Measurements from ENCODE around the gene FSTL1.
A peak's percentile ranks its signal among the peaks of the same experiment; 100 is the strongest.
"Not testable (repeated sequence)": the region's sequence is repeated elsewhere in the genome, so short reads cannot be mapped to it uniquely, and the experiment has no call there.

The FSTL1 gene

DNA sequence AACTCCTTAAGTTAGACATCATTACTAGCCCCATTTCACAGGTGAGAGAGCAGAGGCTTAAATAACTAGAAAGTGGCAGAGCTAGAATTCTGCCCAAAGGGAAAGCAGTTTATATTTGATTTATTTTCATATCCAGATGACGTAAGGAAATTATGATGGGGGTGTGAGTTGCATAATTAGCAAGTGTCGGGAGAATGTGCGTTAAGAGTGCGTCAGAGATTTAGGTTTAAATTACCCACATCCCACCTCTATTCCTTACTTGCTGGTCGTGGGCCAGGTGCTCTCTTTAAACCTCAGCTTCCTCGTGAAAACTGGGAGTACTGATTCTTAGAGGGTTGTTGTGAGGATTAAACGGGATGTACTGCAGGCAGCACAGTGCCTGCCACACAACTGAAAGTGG is 32.3 kb downstream of the FSTL1 start:
- DNase-seq (ENCODE audit: low read depth) = no peak

DNA sequence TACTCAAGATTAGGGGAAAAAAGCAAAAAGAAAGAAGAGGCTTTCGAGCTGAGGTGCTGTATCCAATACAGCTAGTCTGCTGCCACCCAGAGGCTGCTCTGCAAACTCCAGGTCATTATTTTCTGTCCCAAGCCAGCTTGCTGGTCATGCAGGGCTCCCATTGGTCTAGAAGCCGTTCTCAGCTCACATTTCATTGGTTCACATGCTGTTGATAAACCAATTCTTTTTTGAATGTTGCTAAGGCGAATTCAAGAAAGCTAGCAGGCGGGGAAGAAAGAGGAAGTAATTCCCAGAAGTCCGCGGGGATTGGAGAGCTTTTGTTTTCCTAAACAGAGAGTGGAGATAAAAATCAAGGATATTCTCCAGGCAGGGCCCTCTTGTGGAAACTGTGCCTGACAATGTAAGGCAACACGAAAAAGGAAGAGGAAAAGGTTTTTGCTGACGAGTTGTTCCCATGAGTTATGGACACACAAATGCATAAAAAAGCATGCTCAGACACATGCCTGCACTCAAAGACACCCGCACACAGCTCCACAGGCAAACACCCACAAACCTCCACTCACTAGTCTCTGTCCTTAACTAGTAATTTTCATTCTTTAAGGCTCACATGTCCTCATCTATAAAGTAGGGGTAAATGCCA is 33.4 kb downstream of the FSTL1 start:
- peak; percentile 76 for DNase-seq (ENCODE audit: low read depth)

DNA sequence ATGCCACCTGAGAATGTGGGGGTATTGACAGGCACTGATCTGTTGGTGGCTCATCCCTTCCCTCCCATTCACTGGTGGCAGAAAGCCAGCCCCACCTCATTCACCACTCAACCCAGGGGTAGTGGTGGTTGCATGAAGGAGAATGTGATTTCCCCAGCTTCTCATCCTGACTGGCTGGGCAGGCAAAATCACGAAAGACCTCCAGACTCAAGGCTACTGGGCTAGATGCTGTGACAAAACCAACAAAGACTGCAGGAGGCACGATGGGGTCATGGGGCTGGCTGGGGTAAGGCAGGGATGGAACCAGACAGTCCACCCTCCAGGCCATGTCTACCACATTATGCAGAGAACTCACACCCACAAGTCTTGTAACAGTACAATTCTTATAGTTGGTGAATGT is 33.9 kb downstream of the FSTL1 start:
- DNase-seq (ENCODE audit: low read depth) = no peak

DNA sequence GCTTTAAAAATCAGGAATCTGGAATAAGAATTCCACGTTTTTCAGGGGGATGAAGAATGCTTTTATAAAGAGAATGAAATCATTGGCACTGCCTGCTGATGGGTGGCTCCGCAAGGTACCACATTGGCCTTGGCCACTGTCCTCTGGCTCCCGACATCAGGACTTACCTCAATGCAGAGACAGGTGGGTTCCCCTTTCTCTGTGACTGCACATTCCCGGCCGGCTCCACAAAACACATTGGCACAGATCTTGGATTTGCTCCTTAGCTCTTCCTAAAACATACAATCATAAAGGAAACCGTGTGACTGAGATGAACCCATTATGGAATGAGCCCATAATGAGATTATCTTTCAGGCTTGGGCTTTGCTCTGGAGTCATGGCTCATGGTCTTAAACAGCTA is 35.0 kb downstream of the FSTL1 start:
- no peak for DNase-seq (ENCODE audit: low read depth)

DNA sequence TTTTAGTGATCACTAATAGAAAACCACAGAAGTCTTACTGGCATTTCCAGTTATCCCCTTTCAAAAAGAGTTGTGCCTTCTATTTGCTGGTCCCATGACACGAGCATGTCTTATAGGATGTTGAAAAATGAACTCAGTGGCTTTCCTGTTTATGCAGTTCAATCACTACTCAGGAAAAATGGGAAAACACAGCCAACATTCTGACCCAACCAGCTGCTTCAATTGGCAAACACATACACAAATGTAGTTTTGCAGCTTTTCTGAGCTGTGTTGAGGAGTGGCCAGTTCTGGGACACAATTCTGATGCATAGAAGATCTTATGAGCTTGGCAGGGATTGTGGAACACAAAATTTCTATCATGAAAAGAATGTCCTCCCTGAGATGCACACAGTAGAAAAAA is 40.3 kb downstream of the FSTL1 start:
- no peak for DNase-seq (ENCODE audit: low read depth)

DNA sequence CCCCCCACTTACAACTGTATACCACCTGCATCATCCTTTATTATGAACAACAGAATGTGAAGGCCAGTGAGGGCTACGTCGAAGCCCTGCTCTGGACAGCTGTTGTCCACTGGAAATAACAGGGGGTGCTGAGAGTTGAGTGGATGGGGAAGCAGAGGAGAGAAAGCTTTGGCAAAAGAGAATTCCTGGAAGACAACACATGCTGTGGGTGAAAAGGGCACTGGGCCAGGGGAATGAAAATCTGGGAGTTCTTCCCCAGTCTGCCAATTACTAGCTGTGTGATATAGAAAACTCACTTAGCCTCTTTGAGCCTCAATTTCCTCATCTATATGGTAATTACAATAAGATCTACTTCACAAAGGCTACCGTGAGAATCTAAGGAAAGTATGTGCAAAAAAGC is 40.7 kb downstream of the FSTL1 start:
- DNase-seq (ENCODE audit: low read depth) = no peak

DNA sequence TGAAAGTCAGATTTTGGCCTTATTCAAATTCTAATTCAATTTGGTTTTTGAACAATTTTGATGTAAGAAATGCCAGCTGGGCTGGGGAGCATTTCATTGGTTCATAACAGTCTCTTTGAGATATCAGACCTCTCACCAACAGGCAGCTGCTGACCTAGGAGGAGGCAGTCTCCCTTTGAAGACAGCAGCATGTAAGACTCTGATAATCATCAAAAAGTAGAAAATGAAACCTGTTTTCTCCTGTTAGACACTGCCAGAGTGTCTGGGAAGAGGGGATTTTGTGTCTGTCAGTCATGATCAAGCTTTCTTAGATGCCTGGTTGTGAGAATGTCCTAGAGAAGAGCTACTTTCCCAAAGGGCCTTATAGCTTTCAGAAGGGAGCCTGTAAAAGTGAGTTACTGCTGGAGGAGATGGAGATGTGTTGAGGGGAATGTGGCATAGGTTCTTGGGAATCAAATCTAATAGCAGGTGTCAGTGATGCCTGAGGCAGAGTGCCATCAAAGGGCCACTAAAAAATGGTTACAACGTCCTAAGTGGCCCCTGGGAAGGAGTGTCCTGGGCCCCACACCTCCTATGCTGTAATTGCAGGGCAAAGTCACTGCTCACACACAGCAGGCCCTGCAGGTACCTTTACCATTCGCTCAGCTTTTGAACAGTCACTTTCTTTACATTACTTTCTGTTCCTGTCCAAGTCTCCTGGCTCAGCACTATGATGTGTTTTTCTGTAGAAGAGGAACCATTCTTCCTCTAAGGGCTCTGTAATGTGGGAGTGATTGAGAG is 43.1 kb downstream of the FSTL1 start:
- DNase-seq (ENCODE audit: low read depth) = no peak

DNA sequence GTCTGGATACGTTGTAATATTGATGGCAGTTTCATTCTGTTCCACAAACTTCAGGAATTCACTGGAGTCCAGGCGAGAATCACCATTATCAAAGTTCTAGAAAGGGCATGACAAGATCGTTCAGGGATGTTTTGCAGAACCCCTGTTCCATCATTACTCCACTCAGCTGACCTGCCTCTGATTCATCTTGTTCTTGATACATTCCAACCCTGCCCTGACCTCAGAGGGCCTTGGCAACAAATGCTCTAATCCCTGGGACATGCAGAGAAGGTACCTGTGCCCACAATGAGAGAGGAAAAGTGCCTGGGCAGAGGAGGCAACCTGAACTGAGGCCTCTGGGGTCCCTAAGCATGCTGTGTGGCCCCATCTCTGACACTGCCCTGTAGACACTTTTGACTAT is 45.9 kb downstream of the FSTL1 start:
- no peak for DNase-seq (ENCODE audit: low read depth)

DNA sequence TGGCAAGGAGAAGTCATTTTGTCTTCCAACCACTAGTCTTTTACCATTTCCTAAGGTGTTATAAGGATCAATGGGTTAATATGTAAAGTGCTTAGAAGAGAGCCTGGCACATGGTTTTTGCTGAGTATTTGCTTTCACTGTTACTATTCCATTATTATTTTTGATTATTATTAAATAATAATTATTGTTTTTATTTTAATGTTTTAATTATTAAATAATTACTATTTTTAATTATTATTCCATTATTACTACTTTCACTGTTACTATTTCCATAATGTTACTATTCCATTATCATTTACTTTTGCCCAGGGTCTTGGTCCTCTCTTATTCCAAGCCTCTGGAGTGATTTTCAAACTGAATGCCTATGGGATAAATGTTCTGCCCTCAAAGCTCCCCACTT is 48.5 kb downstream of the FSTL1 start:
- no peak for DNase-seq (ENCODE audit: low read depth)

DNA sequence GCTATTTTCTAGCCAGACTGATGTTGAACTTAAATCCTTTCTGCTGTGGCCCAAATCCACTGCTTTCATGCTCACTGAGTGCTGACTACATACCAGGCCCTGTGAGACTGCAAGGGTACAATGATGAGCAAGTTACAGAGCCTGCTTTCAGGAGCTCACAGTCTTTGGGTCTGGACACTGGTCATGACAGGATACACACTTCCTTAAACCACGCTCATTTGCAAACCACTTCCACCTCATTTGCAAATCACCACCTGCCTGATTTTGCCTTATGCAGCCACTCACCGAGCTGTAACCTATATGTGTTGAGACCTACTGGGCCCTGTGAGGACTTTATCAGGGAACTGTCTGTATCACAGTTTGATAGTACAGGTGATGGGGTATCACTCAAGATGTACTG is 51.4 kb downstream of the FSTL1 start:
- DNase-seq (ENCODE audit: low read depth) = no peak

DNA sequence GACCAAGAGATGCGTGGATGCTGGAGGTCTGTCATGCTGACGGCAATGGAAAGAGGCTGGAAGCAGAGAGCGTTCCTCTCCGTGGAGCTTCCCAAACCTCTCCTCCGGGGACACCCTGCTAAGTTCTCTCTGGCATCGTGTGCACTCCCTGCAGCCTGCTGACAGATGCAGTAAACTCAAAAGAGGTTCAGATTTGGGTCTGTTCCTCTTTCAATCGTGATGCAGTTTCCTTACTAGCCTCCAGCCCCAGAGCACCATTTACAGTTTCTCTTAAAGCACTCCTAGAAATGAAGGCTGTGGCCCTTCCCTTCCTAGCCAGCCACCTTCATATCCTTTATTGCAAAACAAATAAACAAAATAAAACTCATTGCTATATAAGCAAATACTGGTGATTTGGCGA is 54.3 kb downstream of the FSTL1 start:
- DNase-seq (ENCODE audit: low read depth) = no peak

DNA sequence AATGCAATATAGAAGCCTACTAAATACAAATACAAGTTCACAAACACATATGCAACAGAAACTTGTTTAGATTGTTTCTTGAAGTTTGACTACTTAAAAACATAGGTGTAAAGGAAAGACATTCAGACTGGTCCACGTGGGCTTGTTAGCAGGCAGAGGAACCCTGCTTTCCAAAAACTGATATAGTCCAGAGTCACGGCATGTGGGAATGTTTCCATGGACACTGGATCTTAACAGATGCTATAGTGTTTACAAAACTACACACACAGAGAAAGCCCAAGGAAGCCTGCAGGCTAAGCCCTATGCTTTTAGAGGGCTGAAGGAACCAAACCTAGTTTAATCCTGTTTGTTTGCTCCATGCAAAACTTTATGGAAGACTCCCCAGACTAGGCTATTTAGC is 56.4 kb downstream of the FSTL1 start:
- no peak for DNase-seq (ENCODE audit: low read depth)

DNA sequence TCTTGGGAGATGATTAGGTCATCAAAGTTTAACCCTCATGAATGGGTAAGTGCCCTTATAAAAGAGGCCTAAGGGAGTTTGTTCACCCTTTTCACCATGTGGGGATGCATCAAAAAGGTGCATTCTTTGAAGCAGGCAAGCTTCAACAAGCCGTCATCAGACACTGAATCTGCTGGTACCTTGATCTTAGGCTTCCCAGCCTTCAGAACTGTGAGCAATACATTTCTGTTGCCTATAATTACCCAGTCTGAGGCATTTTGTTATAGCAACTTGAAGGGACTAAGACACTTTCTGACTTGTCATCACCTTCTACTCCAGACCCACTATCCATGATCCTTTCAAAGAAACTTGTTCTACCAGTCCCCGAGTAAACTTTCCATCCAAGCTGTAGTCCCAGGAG is 57.0 kb downstream of the FSTL1 start:
- DNase-seq (ENCODE audit: low read depth) = no peak

DNA sequence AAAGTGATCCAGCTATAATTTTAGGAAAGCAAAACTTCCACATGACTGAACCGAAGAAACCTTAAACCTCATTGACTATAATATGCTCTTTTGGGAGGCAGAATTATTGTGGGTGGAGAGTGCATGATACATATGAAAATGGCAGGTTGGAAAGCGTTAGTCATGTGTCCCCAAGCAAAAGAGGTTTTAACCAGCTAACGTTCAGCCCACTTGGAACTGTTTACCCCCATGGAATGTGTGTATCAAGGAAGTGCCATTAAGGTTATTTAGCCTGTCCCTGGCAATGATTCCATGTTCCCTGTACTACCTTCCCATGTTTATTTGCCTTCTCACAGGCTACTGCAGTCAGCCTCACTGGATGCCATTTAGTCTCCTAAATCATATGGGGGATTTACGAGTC is 57.5 kb downstream of the FSTL1 start:
- DNase-seq (ENCODE audit: low read depth) = no peak

DNA sequence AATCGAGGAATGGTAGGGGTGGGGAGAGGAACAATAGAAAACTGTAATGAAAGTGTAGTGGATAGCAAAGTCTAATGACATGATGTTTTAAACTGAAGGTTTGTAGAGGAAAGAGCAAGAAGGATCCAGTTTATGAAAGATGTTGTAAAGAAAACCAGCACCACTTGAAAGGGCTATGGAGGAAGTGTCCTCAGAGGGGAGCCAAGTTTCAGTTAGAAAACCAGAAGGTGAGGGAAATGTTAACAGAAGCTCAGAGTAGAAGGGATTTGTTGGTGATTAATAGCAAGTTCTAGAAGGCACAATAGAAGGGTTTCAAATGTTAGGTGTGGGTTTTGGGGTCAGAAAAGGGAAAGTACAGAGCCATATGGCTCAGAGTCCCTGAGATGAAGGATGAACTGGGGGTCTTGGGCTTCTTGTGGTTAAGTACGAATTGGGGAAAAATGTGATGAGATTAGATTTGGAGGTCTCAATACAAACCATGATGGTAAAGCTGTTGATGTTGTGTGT is 67.8 kb downstream of the FSTL1 start:
- DNase-seq (ENCODE audit: low read depth) = no peak

DNA sequence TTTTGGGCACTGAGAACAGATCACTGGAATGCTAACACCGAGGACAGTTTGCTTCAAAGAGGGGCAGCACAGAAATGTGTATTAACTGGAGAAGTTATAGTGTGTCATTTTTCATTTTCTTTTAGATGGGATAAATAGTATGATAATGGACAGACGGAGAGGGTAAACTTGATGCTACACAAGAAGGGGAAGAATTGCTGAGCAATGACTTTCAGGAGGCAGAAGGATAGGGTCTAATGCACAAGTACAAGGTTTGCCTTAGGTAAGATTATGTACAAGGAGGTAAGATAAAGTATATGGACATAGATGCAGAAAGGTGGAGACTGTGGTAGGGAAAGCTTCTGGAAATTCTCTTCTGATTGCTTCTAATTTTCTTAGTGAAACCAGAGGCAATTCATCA is 69.3 kb downstream of the FSTL1 start:
- no peak for DNase-seq (ENCODE audit: low read depth)

DNA sequence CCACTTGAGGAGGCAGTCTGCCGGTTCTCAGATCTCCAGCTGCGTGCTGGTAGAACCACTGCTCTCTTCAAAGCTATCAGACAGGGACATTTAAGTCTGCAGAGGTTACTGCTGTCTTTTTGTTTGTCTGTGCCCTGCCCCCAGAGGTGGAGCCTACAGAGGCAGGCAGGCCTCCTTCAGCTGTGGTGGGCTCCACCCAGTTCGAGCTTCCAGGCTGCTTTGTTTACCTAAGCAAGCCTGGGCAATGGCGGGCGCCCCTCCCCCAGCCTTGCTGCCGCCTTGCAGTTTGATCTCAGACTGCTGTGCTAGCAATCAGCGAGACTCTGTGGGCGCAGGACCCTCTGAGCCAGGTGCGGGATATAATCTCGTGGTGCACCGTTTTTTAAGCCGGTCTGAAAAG is 72.8 kb downstream of the FSTL1 start:
- not testable (repeated sequence) for DNase-seq (ENCODE audit: low read depth)

DNA sequence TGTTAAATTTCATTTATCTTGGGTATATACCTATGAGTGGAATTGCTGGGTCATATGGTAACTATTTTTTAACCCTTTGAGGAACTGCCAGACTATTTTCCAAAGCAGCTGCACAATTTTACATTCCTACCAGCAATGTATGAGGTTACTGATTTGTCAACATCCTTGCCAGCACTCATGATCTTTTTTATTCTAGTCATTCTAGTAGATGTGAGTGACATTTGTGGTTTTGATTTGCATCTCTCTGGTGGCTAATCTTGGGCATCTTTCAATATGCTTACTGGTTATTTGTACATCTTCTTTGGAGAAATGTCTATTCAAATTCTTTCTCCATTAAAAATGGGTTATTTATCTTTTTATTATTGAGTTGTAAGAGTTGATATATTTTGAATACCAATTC is 80.3 kb downstream of the FSTL1 start:
- DNase-seq (ENCODE audit: low read depth) = no peak

DNA sequence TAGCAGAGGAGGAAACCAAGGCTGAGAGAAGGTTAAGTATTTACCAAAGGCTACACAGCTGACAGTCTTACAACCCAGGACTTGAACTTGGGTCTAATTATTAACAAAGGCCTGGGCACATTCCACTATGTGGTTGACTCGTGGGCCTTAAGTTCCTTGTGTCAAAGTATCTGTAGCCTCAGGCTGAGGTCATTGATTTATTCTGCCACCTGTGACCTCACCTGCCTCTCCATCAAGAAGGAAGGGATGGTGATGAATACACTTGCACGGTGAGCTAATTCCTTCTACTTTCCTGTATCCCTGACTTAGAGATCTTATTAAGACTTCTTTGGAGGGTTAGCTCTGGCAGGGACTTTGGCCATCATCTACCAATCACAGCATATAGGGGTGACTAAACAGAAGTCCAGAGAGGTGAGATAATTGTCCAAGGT is 81.7 kb downstream of the FSTL1 start:
- no peak for DNase-seq (ENCODE audit: low read depth)

DNA sequence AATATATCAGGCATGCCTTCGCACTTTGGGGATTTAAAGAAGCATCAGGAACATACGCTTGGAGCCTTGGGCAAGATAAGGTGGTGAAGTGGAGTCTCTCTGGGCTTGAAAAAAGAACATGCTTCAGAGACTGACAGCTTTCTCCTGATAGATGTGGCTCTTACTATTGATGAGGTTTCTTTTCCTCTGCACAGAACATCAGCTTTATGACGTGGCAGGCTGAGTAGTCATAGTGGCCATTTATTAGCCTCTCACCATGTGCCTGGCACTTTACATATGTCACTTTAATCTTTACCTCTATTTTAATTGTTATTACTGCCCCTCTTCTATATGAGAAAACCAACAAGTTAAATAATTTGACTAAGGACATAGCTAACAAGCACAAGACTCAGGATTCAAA is 82.6 kb downstream of the FSTL1 start:
- DNase-seq (ENCODE audit: low read depth) = no peak

DNA sequence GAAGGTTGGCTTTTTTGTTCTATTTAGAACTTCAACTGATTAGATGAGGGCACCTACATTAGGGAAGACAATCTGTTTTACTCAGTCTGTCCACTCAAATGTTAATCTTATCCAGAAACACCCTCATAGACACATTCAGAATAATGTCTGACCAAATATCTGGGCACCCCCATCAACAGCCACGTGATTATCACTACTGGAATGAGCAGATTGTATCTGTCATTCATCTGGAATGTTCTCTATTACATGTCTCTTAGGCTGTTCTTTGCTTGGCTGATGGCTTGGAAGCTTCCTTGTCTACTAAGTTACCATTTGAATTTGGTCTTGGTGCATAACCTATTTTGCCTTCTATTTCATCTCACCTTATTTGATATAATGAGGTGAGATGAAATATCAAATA is 86.0 kb downstream of the FSTL1 start:
- DNase-seq (ENCODE audit: low read depth) = no peak

DNA sequence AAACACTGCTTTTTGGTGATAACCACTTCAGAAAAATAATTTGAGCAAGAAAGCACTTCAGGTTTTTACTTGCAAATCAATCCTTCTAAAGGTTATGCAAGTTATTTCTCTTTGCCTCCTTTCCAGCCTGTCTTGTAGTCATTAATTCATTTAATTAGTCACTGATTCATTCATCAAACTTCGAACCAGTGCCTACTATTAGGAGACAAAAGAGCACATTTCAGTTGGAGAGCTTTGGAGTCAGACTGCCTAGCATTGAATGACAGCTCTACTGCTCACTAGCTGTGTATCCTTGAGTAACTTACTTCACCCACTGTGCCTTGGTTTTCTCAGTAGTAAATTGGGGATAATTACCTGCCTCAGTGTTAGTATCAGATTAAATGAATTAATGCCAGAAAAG is 86.7 kb downstream of the FSTL1 start:
- no peak for DNase-seq (ENCODE audit: low read depth)

DNA sequence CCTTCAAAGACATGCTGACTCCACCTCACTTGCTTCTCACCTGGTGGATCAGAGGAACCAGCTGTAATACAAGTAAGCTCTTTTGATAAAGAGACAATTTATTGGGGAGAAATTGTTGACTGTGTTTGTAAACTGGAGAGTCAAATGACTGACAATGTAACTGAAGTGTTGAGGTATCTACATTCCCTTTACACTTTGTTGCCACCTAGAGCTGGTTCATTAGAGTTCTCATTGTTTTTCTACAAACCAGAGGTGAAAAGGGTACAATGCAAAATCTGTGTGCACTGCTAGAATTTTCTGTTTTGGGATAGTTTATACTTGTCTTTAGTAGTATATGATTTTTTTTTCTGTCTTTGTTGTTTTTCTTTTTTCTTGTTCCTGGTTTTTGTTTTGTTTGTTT is 93.0 kb downstream of the FSTL1 start:
- DNase-seq (ENCODE audit: low read depth) = no peak

DNA sequence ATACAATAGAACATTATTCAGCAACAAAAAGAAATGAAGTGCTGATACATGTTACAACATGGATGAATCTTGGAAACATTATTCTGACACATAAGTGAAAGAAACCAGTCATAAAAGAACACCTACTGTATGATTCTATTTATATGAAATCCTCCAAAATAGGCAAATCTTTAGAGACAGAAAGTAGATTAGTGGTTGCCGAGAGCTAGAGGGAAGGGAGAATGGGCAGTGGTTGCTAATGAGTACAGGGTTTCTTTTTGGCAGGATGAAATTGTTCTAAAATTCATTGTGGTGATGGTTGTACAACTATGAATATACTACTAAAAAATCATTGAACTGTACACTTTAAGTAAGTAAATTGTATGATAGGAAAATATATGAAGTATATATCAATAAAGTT is 95.3 kb downstream of the FSTL1 start:
- no peak for DNase-seq (ENCODE audit: low read depth)
